GM12872 (cell line): ENCODE results near the gene P4HB.

Experiments used
- TF ChIP-seq, protein P1 (sequence below): IDR thresholded peaks from 3 replicates; pipeline ENCODE4 v1.5.1; 2011; ENCODE audit warnings: low read depth, mild to moderate bottlenecking, low read length, moderate library complexity; ENCODE audit not compliant: insufficient read depth

Gene P4HB

GRCh38 chr17:81840826-81841778 is 19.2 kb downstream of the P4HB start:
- TF ChIP-seq, protein P1, sequence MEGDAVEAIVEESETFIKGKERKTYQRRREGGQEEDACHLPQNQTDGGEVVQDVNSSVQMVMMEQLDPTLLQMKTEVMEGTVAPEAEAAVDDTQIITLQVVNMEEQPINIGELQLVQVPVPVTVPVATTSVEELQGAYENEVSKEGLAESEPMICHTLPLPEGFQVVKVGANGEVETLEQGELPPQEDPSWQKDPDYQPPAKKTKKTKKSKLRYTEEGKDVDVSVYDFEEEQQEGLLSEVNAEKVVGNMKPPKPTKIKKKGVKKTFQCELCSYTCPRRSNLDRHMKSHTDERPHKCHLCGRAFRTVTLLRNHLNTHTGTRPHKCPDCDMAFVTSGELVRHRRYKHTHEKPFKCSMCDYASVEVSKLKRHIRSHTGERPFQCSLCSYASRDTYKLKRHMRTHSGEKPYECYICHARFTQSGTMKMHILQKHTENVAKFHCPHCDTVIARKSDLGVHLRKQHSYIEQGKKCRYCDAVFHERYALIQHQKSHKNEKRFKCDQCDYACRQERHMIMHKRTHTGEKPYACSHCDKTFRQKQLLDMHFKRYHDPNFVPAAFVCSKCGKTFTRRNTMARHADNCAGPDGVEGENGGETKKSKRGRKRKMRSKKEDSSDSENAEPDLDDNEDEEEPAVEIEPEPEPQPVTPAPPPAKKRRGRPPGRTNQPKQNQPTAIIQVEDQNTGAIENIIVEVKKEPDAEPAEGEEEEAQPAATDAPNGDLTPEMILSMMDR: no peak

- TF ChIP-seq, protein P1: no peak
These were observed 21.0 kb downstream of the P4HB start for GRCh38 chr17:81839301-81839700.

- TF ChIP-seq, protein P1: no peak
These were observed 21.5 kb downstream of the P4HB start for GRCh38 chr17:81838753-81839255.

DNA sequence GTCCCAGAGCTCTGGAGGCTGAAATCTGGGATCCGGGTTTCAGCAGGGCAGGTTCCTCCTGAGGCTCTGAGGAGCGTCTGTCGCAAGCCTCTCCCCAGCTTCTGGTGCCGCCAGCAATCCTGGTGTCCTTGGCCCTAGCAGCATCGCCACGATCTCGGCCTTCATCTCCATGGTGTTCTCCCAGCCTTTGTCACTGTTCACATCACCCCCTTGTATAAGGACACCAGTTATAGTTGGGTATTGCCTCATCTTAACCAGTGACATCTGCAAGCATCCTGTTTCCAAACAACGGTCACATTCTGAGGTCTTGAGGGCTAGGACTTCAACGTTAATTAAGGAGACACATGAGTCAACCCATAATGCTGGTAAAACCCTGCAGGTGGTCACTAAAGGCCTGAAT is 22.7 kb downstream of the P4HB start:
- TF ChIP-seq, protein P1: no peak

DNA sequence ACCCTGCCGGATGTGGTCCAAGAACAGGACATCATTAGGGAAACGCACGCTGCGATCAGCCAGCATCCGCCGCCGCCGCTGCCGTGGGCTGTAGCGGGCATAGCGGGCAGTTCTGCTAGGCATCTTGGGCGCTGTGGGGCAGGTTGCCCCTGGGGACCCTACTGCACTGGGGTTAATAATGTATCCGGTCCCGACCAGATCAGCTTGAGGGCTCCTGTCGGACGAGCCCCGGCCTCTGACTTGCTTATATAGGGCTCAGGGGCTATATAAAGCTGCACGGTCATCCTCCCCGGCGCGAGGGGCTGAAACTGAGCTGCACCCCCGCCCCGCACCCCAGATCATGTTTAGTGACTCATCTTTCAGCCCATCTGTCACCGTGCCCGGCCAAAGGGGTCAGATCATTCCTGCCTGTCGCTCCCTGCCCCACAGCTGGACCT is 25.5 kb downstream of the P4HB start, which contains the start of gene PPP1R27:
Gene PPP1R27 (minus strand): TSS at position 220 of the 437 bp plus-strand sequence. CDS start 97 bp downstream, at position 123.
- TF ChIP-seq, protein P1: no peak

GRCh38 chr17:81833921-81834830 is 26.2 kb downstream of the P4HB start:
- TF ChIP-seq, protein P1: no peak
